ENCODE data around the gene RHOT2.

The RHOT2 gene

DNA sequence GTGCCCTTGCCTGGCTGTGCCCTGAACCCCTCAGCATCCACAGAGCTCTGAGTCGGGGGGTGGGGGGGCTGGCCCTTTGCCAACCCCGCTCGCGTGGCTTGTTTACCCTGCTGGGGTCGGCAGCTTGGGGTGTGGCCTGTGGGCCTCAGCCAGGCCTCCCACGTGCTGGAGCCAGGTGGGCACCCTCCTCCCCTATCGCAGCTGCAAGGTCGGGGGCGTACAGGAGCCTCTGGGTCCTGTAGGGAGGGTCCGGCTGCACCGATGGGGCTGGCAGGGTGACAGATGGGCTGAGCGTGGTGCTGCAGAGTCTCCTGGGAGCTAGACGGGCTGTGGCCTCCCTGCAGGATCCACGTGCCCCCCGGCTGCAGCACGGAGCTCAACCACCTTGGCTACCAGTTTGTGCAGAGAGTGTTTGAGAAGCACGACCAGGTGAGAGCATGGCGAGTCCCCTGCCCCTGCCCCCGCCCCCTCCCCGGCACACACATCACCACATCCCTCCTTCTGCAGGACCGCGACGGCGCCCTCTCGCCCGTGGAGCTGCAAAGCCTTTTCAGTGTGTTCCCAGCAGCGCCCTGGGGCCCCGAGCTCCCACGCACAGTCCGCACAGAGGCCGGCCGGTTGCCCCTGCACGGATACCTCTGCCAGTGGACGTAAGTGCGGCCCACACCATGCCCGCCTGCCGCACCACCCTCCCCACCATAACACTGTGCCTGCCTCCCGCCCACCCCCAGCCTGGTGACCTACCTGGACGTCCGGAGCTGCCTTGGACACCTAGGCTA is 3.6 kb downstream of the RHOT2 start:
- no peak for DNase-seq

DNA sequence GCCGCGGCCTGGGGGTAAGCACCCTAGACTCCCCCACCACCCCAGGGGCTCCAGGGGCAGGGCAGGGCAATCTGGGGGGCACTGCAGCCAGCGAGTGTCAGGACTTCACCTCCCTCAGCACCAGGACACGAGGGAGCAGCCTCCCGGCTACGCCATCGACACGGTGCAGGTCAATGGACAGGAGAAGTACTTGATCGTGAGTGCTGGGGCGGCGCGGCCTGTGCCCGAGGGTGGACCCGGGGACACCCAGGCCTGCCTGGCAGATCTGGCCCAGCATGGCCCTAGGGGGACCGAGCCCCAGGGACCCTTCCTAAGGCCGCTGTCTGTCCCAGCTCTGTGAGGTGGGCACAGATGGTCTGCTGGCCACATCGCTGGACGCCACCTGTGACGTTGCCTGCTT is 4.4 kb downstream of the RHOT2 start:
- DNase-seq, result no peak

GRCh38 chr16:672851-673250 is 4.9 kb downstream of the RHOT2 start:
- DNase-seq, result no peak

- DNase-seq, result no peak
Measured at GRCh38 chr16:673399-673991, 5.6 kb downstream of the RHOT2 start.

GRCh38 chr16:674214-674881 is 6.4 kb downstream of the RHOT2 start:
- DNase-seq, result no peak

DNA sequence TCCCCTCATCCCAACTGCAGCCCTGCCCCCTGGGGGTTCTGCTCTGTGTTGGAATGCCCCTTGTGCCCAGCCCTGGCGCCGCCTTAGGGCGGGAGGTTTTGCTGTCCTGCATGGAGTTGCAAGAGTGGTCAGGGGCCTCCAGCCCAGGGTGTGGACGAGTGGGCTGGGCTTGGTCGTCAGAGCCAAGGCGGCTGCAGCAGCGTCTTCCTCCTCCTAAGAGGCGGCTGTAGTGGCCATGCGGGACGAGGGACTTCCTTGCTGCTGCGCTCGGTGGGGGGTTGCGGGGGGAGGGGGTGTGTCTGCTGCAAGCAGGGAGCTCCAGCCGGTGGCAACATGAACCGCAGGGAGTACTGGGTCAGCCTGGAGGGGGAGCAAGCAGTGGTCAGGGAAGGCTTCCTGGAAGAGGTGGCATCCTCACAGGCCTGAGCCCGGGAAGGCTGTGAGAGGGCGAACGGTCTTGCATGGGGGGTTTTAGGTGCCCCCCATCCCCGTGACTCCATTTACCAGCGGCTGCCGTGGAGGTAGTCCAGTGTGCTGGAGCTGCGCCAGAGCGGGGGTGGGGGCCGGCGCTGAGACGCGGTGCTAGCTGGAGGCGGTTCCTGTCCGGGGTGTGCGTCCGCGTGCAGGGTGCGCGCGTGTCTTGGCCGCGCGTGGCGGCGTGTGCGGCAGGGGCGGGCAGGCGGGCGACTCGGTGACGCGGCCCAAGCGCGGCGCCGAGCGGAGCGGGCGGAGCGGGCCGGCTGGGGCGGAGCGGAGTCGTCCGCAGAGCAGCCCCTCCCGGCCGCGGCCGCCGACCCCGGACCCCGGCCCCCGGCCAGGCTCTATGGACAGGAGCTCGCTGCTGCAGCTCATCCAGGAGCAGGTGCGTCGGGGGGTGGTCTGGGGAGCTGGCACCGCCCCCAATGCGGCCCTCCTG is 7.3 kb downstream of the RHOT2 start, which contains the start of gene RHBDL1:
Gene RHBDL1 (plus strand): TSS at position 704 of the 916 bp plus-strand sequence. CDS start 120 bp downstream, at position 824.
- DNase-seq, result no peak

GRCh38 chr16:675884-676564 is 8.1 kb downstream of the RHOT2 start:
- no peak for DNase-seq

DNA sequence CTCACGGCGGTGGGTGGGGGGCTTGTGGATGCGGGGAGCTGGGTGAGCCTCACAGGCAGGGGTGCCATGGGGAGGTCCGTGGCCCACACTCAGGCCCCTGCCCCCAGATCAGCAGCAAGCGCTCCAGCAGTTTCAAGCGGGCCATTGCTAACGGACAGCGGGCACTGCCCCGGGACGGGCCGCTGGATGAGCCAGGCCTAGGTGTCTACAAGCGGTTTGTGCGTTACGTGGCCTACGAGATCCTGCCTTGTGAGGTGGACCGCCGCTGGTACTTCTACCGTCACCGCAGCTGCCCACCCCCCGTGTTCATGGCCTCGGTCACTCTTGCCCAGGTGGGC is 8.6 kb downstream of the RHOT2 start:
- no peak for DNase-seq

DNA sequence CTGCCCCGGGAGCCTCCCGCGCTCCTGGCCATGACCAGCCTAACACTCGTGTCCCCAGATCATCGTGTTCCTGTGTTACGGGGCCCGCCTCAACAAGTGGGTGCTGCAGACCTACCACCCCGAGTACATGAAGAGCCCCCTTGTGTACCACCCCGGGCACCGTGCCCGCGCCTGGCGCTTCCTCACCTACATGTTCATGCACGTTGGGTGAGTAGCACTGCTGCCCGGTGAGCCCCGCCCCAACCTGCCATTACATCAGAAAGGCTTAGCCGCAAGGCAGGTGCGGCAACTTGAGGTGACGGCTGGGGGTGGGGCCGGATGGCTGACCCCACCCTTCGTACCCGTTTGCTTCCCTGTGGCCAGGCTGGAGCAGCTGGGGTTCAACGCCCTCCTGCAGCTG is 9.0 kb downstream of the RHOT2 start:
- DNase-seq, result no peak

- no peak for DNase-seq
Measured at GRCh38 chr16:677316-678190, 9.6 kb downstream of the RHOT2 start.

DNA sequence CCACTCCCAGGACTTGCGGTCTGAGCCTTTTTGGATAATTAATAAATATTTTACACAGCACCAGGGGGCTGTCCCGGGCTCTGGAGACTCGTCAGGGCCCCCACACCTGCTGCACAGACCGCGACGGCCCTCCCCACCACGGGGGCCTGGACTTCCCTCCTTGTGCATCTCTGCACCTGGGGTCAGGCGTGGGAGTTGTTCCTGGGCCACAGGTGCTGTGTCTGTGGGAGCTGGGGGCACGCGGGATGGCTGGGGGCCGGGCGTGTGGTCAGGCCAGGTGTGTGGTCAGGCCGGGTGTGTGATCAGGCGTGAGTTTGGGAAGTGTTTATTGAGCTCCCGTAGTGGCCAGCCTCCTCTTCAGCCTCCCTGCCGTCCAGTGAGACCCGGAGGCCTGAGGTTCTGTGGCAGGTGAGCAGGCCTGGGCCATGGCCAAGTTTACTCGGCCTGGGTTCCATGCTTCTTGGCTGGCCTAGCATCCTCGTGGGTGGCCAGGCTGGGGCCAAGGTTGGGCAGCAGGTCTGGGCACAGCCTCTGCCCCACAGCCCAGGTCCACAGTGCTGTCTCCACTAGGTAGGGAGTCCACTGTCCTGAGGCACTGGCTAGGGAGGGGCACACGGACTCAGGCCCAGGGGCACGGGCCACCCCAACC is 10.4 kb downstream of the RHOT2 start:
- DNase-seq, result no peak

DNA sequence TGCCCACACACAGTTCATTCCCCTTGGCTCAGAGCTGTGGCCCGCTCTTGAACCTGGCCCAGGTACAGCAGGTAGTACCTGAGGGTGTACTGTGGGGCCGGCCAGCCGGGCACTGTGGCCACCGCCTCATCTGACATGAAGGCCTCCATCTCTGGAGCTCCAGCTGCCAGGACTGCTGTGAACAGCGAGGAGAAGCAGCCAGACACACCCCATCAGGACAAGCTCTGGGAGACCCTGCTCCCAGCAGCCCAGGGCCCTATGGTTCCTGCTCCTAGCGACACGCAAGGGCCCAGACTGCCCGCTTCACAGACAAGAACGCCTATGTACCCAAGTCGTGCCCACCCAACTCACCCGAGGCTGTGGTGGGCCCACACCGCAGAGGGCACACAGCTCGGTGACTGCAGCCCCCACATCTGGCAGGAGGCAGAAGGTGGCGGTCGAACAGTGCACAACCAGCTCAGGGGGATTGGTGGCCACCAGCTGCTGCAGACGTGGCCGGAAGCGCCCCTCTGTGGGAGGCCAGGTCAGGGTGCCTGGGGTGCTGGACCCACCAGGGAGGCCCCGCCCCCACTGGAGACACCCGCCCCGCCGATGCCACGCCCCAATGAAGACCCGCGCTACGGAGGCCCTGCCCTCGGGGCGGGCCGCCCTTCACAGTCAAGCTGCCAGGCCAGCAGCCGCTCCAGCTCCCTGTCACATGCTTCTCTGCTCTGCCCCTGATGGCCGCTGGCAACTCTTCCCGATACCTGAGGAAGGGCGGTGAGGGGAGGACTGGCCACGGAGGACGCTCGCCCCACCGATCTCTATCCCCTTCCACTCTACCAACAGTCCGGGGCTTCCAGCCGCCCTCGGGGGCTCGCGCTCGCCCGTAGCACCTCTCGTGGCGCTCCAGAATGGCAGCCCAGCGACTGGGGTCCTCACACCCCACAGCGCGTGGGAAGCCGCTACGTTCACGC is 11.2 kb downstream of the RHOT2 start:
- peak; percentile 53 for DNase-seq

DNA sequence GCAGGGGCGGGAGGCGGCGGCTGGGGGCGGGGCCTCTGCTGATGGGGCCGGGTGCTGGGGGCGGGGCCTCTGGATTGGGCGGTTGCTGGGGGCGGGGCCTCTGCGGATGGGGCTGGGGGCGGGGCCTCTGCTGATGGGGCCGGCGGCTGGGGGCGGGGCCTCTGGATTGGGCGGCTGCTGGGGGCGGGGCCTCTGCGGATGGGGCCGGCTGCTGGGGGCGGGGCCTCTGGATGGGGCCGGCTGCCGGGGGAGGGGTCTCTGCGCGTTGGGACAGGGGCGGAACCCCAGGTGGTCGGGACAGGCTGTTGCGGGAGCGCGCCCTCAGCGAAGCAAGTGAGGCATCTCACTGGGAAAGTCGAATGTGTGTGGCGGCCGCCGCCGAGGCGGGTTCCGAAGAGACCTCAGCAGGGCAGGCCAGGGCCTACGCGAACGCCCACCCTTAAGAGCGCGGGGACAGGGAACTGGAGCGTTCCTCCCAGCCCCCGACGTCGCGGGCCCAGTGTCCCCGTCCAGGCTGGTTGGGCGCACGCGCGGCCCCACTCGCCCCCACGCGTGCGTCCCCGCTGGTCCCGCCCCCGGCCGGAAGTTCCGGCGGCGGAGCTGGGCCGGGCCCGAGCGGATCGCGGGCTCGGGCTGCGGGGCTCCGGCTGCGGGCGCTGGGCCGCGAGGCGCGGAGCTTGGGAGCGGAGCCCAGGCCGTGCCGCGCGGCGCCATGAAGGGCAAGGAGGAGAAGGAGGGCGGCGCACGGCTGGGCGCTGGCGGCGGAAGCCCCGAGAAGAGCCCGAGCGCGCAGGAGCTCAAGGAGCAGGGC is 12.1 kb downstream of the RHOT2 start, which contains the start of gene STUB1:
Gene STUB1 (plus strand): TSS at position 597 of the 811 bp plus-strand sequence. CDS start 116 bp downstream, at position 713.
- peak; percentile 92 for DNase-seq

GRCh38 chr16:680625-680945 is 12.7 kb downstream of the RHOT2 start:
- DNase-seq, result no peak

DNA sequence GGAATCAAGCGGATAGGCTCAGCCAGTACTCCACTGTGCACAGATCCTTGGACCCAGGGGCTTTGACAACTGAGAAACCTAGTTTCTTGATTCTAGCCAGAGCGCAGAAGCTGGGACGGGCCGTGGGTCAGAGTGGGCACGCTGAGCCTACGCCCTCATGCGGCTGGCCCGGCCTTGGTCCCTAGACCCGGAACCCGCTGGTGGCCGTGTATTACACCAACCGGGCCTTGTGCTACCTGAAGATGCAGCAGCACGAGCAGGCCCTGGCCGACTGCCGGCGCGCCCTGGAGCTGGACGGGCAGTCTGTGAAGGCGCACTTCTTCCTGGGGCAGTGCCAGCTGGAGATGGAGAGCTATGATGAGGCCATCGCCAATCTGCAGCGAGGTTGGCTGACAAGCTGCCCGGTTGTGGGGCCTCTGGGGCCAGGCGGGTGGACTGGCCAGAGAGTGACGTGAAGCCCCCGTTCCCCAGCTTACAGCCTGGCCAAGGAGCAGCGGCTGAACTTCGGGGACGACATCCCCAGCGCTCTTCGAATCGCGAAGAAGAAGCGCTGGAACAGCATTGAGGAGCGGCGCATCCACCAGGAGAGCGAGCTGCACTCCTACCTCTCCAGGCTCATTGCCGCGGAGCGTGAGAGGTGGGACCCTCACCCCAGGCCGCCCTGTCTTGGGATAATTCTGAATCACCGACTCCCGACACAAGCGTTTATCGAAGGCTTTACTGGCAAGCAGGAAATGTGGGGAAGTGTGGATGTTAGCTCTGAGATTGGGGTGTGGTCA is 13.2 kb downstream of the RHOT2 start:
- no peak for DNase-seq

GRCh38 chr16:681746-682427 is 14.0 kb downstream of the RHOT2 start:
- DNase-seq, result no peak
